NCI-H2196 treated with DMSO at 0.1 percent for 48 hours (cell line): ENCODE results near the gene FAM53A.

Experiments used
- DNase-seq: peaks from one replicate; lab custom pipeline; 2025; ENCODE audit not compliant: unreplicated experiment; lab: John Stamatoyannopoulos, UW

FAM53A gene

DNA sequence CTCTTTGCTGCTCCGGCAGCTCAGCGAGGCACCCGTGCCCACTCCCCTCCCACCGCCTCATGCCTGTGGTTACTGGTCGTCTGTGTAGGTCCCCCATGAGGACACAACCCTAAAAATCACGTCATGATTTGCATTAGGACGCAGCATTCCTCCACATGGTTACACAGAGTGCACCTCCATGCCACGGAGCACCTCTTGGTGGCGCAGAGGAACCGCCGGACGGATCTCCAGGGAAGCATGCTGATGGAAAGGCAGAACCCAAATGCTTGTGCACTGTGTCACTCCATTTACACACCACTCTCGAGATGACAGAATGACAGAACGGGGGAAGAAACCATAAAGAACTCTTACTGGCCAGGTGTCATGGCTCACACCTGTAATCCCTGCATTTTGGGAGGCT lies 22.4 kb downstream of the FAM53A start:
- DNase-seq: no peak

DNA sequence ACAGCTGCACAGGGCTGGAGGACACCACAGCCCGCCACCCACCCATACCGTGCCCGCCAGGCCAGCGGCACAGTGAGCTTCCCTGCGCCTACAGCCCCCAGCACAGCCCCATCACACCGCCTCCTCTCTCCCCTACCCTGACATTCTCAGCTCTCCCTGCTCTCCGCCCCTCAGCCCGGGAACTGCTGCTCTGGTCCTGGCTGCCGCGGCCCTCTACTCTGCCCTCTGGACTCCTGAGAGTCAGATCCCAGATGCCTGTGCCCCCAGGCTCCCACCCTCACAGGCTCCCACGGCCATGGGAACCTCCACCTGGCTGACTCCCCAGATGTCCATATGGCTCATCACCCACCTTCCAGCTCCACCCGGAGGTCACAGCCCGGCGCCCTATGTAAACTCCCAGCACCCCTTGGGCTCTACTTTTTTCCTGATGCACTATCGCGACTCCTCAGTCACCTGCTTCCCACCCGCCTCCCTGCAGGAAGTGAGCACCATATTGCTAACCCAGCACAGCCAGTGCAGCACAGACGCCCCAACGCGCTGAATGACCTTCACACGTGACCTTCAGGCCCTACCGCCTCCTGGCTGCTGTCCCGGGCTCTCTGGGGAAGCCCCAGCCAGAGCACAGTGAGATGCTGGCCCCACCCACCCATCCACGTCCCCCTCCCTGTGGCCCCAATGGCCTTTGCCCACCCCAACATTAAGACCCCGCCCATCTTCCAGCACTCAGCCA lies 23.0 kb downstream of the FAM53A start:
- no peak for DNase-seq

DNA sequence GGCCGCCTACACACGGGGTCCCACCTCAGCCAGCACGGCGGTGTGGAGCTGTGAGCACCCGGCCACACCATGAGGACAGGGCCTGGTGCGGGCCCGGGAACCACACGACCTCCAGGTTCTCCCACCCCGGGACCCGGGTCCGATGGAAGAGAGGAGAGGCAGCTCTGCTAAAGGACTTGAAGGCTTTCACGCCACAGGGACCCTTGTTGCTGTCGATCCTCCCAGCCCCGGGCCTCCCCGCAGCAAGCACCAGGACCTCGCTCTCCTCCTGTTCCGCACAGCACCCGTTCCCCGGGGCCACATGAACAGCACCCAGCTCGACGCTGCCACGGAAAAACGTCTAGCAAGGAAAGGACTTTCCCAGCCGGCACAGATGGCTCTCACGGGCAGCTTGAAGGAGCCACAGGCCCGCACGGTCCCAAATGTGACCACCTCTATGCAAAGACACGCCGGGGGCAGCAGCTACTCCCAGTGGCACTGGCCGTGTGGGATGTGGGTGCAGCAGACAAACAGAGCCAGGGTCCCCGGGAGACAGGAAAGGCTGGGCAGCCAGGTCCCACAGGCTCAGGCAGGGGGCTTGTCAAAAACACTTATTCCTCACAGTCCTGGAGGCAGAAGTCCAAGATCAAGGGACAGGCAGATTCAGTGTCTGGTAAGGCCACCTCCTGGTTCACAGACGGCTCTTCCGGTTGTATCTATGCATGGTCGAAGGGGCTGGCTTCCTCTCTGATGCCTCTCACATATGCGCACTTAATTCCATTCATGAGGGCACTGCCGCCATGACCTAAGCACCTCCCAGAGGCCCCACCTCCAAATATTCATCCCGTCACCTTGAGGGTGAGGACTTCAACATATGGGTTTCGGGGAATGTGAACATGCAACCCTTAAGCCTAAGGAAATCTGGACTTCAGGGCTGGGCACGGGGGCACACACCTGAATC lies 24.7 kb downstream of the FAM53A start:
- DNase-seq: no peak

DNA sequence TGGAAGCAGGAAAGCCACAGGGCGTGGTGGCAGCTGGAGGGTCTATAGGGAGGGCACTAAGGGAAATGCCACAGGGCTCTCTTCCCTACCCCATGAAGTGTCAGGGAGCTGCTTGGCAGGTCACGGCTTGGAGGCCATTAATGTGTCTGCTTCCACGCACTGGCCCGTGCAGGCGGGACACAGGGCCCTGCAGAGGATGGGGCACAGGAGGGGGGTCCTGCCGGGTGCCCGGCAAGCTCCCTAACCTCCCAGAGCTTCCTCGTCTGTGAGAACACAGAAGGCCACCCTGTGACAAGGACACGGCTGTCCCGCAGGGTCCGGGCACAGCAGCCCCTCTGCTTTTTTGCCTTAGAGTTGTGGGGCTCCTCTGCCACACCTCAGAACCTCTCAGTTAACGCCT lies 25.5 kb downstream of the FAM53A start:
- DNase-seq: no peak

DNA sequence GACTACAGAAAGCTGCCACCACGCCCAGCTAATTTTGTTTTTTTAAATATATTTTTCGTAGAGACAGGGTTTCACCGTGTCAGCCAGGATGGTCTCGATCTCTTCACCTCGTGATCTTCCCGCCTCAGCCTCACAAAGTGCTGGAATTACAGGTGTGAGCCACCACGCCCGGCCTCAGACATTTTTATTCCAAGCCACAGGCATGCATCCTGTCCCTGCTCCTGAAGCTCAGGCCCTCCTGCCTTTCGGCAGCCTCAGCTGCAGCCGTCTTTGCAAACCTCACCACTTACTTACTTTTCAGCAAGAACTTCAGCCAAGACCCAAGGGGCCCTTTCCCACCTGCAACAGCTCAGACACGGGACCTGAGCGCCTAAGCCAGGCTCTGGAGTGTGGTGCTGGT lies 26.0 kb downstream of the FAM53A start:
- DNase-seq: no peak

DNA sequence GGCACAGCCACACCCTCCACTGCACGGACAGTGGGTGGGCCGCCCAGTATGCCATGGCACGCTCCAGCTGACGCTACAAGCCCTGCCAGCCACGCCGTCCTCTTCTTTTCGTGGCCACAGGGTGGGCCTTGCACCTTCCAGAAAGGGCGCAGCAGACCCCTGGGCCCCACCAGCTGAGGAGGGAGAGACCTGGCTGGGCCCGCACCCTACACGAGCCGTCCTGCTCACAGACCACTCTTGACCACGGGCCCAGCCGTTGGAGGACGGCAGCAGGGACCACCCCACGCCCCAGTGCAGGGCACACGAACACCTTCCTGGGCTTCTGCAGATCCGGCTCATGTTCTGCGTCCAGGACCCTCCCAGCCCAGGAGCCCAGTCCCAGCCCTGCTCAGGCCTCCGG lies 27.1 kb downstream of the FAM53A start:
- no peak for DNase-seq

DNA sequence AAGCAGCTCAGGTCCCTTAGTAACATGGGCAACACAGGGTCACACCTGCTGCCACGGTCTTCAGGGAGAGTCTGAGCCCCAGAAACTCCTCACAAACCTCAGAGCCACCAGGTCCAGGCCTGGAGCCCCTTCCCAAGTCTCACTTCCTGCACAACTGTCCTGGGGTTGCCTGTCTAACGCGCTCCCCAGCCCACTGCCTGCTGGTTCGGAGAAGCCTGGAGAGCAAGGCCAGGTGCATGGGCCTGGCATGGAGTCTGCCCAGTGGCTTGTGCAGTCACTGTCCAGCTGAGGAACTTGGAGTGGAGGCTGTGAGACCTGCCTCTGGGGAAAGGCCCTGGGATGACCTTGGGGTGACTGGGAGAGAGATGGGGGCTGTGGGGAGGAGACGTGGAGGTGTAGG lies 28.0 kb downstream of the FAM53A start:
- DNase-seq: no peak

- DNase-seq: no peak
Observed at GRCh38 chr4:1655676-1656075, 28.4 kb downstream of the FAM53A start.

- DNase-seq: no peak
Observed at GRCh38 chr4:1655081-1655480, 29.0 kb downstream of the FAM53A start.

GRCh38 chr4:1654216-1654955 lies 29.7 kb downstream of the FAM53A start:
- DNase-seq: no peak

DNA sequence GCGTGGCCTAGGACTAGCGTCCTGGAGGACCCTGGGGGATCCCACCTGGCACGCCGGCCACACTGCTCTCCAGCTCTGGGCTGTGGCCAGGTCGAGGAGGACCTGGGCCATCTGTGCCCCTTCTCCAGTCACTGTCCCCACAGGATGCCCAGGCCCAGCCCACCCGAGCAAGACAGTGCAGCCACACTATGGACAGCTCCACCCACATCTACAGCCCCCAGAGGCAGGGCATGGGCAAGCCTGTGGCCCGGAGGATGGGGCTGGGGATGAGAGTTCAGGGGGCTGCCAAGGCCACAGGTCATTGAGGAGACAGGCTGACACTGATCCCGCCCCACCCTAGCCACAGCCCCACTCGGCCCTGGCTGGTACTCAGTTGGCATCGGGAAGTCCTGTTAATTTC lies 30.3 kb downstream of the FAM53A start:
- DNase-seq: no peak

DNA sequence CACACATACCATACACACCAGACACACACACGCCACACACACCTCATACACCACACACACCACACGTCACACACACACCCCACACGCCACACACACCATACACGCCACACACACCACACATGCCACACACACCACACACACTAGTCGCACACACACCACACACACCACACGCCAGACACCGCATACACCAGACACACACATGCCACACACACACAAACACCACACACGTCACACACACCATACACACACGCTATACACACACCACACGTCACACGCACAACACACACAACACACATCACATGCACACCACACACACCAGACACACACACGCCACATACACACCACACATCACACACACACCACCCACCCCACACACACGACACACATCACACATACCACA lies 32.0 kb downstream of the FAM53A start:
- DNase-seq: no peak

DNA sequence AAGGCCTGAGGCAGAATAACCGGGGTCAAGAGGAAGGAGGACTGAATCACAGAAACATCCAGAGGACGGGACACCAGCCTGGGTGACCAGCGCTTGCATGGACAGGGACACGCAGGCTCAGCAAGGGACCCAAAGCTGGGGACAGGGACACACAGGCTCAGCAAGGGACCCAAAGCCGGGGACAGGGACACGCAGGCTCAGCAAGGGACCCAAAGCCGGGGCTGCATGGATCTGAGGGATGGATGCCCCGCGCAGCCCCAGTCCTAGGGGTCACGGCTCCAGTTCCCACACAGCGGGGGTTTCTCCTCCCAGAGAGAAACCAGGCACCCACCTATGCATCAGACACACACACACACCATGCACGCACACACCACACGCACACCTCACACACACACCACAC lies 32.5 kb downstream of the FAM53A start:
- no peak for DNase-seq

GRCh38 chr4:1648962-1649361 lies 35.2 kb downstream of the FAM53A start:
- no peak for DNase-seq

DNA sequence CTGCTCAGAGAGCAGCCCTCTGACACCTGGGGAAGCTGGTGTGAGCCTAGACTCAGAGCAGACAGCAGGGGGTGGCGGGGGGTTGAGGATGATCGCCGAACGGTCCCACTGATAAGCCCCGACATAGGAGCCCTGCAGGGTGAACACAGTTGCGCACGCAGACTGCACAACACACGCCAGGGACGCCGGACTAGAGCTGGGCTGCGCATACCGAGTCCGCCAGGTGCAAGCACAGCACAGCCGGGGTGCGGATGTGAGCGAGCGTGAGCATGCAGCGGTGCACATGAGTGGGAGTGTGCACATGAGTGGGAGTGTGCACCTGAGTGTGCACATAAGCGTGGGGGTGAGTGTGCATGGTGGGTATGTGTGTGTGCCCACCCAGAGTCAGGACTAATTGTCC lies 36.7 kb downstream of the FAM53A start:
- no peak for DNase-seq

GRCh38 chr4:1646690-1647089 lies 37.4 kb downstream of the FAM53A start:
- no peak for DNase-seq

GRCh38 chr4:1644891-1645657 lies 39.0 kb downstream of the FAM53A start:
- DNase-seq: no peak

DNA sequence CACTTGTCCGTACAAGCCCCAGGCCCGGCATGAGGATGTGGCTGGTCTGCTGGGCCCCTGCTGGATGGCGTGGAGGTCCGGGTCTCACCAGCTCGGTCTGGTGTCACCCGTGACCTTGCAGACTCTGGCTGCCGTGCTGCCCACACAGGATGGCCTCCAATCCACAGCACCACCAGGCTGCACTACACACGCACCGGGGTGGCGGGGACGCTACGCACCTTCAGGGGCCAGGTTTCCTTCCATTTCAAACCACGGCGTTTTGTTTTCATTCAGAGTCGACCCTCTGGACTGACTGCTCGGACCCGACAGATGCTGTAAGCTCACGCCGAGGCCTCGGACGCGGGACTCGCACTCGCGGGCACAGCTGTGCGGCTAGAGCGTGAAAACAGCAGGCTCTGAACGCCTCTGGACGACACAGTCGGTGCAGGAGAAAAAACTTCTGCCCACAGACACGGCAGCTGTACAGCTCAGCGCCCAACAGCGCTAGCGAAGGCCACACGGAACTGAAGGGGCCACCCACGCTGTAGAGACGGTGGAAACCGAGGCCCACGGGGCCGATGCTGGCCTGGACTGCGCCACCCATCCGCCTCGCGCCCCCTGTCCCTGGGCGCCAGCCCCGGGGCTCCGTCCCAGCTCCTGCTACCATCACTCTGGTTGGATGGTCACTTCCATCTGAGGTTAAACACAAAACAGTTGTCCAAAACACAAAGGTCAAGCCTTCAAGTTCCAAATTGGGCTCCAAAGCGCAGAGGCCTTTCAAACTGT lies 40.0 kb downstream of the FAM53A start:
- no peak for DNase-seq

DNA sequence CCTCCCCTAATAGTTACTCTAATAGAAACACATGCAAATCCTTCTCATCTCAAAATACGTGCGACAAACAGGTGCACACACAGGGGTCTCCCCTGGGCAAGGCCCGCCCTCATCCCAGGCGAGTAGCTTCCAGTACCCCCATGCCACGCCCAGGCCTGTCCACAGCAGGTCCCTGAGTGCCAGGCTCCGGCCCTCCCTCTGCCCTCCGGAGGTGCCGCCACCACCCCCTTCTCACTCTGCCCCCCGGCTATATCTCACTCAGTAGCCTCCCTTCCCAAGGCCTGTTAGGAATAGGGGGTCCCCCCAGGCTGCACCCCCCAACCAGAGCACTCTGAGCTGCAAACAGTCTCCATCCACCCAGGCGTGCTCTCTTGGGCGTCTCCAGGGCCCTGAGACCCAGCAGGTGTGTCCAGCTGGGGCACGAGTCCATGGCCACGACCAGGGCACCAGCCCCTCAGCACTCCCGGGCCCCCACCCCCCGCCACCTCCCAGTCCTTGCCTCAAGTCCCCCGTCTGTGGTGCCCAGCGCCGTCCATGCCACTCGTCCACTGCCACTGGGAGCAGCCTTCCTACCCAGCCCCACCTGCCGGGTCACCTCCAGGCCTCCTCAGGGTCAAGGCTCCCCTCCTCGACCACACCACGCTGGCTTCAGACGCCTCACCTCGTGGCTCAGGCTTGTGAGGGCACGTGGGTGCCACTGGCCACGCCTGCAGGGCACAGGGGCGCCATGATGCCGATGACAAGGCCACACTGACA lies 41.7 kb downstream of the FAM53A start:
- no peak for DNase-seq
